SK-N-MC (cell line): ENCODE results near the gene PRG3.

Experiments used
- EZH2 ChIP-seq: fragments of 200-600 bp; sonication (generic); IDR thresholded peaks from one replicate; pipeline ENCODE4 v1.6.1; 2017; ENCODE audit warnings: antibody characterized with exemption
- POLR2AphosphoS5 ChIP-seq: IDR thresholded peaks from 2 replicates; pipeline ENCODE4 v1.6.1; 2012; ENCODE audit warnings: mild to moderate bottlenecking, low read depth, low read length, borderline replicate concordance

DNA sequence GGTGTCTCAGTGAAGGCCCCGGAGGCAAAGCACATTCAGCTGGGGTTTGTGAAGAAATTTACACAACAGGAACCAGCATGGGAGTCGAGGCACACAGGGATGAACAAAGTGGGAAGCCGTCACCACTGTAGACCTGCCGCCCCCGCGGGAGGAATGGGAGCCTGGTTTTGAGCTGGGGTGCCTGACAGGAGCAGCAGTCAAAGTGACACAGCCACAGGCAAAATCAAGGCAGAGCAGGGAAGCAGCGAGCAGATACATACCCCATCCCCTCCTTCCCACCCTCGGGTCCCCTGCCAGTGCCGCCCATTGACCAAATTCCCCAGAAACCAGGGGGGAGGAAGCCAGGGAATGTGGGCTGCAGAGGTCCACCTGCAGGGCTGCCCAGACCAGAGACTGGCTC is 22.0 kb downstream of the PRG3 start:
- no peak for TF ChIP-seq POLR2AphosphoS5
- TF ChIP-seq EZH2, result no peak
